ENCODE measurements around the gene IFNG-AS1.

GRCh38 chr12:67993143-67993542, 3.9 kb downstream of the IFNG-AS1 start:
- no peak for TF ChIP-seq REST (tag by site-specific recombination; IDR thresholded peaks at IDR 0.05)
- TF ChIP-seq, protein P1, sequence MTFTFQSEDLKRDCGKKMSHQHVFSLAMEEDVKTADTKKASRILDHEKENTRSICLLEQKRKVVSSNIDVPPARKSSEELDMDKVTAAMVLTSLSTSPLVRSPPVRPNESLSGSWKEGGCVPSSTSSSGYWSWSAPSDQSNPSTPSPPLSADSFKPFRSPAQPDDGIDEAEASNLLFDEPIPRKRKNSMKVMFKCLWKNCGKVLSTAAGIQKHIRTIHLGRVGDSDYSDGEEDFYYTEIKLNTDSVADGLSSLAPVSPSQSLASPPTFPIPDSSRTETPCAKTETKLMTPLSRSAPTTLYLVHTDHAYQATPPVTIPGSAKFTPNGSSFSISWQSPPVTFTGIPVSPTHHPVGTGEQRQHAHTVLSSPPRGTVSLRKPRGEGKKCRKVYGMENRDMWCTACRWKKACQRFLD (tag by site-specific recombination; IDR thresholded peaks at IDR 0.05) = no peak
